Fibroblast of lung (primary cell): ENCODE data around the gene NCOR1.
"Not testable (repeated sequence)": the region's sequence is repeated elsewhere in the genome, so short reads cannot be mapped to it uniquely, and the experiment has no call there.

Source experiments
- EZH2 ChIP-seq: IDR thresholded peaks from 2 replicates; pipeline ENCODE4 v1.5.1; 2012; ENCODE audit warnings: low read length, control low read depth, mild to moderate bottlenecking; ENCODE audit errors: missing control alignments
- TF ChIP-seq, protein P1 (sequence below), 2 donors: IDR thresholded peaks in 1 of 2; conservative IDR thresholded peaks in 1 of 2; 1 replicate in 1 of 2; 2 replicates in 1 of 2; pipeline ENCODE4 v1.5.1; 2011 to 2012; ENCODE audit warnings: low read length in 2 of 2, control low read depth in 1 of 2, inconsistent platforms in 1 of 2, low read depth in 1 of 2, mild to moderate bottlenecking in 1 of 2

DNA sequence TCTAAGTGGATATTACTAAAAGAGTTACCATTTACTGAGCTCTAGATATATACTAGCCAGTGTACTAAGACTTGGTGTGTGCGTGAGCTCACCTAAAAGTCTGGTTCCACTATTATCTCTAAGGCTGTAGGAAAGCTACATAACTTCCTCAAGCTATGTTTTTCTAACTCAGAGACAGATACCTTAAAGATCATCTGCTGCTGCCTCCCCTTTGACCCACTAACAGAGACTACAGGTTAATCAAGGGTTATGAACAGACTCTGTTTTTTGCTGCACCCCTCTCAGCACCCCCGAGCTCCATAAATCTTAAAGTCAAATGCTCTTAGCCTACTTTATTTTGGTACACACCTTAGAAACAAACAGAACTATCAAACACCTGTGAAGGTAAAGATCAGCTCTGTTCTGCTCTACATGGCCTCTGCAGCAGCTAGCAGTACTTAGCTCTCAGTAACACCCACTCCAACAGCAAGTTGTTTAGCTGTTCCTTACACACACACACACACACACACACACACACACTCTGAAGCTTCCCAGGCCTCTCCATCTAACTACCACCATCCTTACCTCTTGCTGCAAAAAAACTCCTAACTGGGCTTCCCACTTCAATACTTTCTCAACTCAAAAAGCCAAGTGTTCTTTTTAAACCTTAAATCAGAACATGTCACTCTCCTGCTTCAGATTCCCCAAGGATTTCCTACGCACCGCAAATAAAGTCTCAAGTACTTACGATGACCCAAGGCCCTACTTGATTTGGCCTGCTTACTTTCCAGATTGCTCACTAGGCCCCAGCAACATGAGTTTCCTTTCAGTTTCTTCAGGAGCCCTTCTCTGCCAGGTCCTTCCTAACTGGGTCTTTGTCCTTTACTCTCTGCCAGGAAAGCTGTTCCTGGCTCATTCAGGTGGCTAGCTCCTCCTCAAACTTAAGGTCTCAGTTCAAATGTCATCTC is 12.5 kb downstream of the NCOR1 start:
- TF ChIP-seq, protein P1, sequence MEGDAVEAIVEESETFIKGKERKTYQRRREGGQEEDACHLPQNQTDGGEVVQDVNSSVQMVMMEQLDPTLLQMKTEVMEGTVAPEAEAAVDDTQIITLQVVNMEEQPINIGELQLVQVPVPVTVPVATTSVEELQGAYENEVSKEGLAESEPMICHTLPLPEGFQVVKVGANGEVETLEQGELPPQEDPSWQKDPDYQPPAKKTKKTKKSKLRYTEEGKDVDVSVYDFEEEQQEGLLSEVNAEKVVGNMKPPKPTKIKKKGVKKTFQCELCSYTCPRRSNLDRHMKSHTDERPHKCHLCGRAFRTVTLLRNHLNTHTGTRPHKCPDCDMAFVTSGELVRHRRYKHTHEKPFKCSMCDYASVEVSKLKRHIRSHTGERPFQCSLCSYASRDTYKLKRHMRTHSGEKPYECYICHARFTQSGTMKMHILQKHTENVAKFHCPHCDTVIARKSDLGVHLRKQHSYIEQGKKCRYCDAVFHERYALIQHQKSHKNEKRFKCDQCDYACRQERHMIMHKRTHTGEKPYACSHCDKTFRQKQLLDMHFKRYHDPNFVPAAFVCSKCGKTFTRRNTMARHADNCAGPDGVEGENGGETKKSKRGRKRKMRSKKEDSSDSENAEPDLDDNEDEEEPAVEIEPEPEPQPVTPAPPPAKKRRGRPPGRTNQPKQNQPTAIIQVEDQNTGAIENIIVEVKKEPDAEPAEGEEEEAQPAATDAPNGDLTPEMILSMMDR (conservative IDR thresholded peaks at IDR 0.05 in 1 of 2, IDR thresholded peaks at IDR 0.05 in 1 of 2; ENCODE audit: low read depth in 1 of 2, low read length in 2 of 2): not testable (repeated sequence)
- TF ChIP-seq EZH2: not testable (repeated sequence)
